ENCODE data around the gene NRL.
"Not testable (repeated sequence)": the region's sequence is repeated elsewhere in the genome, so short reads cannot be mapped to it uniquely, and the experiment has no call there.

Gene NRL

DNA sequence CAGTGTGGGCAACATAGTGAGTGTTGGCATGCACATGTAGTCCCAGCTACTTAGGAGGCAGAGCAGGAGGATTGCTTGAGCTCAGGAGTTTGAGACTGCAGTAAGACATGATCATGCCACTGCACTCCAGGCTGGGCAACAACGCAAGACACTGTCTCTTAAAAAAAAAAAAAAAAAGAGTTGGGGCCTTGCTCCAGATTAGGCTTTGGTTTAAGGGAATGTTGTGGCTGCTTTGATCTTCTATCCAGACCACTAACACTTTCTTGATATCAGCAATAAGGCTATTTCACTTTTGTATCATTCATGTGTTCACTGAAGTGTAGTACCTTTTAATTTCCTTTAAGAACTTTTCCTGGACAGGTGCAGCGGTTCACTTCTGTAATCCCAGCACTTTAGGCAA is 12.9 kb upstream of the NRL start:
- DNase-seq (ENCODE audit: low read depth in 3 of 3, low spot score in 1 of 3) = no peak

DNA sequence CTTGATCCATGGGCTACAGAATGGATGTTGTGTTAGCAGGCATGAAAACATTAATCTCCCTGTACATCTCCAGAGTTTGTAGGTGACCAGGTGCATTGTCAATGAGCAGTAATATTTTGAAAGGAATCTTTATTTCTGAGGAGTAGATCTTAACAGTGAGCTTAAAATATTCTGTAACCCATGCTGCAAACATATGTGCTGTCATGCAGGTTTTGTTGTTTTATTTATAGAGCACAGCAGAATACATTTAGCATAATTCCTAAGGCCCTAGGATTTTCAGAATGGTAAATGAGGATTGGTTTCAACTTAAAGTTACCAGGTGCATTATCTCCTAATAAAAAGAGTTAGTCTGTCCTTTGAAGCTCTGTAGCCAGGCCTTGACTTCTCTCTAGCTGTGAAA is 12.2 kb upstream of the NRL start:
- no peak for DNase-seq (ENCODE audit: low read depth in 3 of 3, low spot score in 1 of 3)

DNA sequence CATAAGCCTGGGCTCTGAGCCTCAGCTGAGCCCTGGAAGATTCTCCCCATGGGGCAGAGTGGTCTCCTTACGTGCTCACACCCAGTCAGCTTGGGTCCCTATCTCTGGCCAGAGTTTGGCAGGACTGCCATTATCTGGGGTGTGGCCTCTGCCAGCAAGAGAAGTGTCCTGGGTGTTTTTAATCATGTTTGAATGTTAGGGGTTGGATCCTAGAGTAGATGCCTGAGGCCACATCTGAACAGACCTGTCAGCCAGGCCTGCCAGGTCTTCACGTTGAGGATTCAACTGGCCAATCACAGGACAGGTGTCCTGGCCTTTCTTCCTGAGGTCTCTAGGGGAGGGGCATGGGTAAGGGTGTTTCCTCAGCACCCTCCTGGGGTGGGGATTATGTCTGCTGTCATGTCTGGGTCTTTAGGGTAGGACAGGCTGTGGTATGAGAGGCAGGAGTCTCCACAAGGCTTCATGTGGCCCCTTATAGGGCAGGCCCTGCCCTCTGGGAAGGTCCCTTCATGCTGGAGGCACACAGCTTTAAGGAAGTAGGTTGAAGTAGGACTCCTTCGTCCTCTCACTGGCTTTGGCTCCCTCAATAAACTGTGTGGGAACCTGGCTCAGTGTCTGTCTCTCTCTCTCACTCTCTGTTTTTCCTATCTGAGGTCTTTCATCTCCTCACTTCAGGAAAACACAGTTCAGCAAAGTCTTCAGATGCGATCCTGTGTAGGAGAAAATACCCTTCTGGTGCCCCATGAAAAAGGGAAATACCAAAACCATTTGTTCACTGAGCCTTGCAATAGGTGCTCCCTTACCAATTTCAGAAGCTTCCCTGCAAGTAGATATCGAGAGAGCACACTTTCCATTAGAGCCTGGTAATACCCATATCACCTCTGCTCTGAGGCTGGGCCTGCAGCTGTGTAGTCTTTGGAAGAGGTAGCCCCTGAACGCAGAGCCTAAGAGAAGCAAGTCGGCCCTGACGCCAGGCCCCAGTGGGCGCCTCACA is 9.0 kb upstream of the NRL start:
- no peak for DNase-seq (ENCODE audit: low read depth in 3 of 3, low spot score in 1 of 3)

DNA sequence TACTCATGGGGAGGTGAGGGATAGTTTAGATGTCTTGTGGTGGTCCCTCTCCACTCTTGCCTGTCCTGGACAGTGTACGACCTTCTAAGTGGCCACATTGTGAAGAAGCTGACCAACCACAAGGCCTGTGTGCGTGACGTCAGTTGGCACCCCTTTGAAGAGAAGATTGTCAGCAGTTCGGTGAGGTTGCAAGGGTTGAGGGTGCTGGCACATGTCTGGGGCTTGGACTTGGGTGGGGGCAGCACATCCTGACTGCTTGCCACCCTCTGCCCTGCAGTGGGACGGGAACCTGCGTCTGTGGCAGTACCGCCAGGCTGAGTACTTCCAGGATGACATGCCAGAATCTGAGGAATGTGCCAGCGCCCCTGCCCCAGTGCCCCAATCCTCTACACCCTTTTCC is 8.1 kb upstream of the NRL start:
- no peak for DNase-seq (ENCODE audit: low read depth in 3 of 3, low spot score in 1 of 3)

DNA sequence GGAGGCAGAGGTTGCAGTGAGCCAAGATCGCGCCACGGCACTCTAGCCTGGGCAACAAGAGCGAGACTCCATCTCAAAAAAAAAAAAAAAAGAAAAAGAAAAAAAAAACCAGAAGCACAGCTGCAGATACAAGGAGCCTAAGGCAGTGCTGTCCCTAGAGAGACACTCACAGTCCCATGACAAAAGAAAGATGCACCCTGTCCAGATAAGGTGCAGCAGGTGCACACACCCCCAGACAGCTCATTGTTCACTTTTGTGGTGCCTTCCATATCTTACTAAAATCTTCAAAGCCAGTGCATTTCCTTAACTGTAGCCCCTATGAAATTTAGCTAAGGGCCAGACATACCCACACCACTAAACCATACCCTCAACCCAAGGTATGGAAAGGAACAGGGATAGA is 7.7 kb upstream of the NRL start:
- DNase-seq (ENCODE audit: low read depth in 3 of 3, low spot score in 1 of 3) = no peak

DNA sequence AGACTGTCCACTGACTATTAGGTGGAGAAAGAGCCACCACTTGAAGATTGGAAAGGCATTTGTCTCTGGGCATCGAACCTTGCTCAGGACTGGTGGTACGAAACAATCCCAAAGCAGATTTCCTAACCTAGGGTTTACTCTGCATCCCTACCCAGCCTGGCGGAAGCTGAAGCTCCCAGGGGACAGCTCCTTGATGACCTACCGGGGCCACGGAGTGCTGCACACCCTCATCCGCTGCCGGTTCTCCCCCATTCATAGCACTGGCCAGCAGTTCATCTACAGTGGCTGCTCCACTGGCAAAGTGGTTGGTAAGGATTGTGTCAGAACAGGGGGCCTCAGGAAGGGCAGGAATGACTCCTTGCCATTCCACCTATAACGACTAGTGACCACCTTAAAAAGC is 6.5 kb upstream of the NRL start:
- DNase-seq (ENCODE audit: low read depth in 3 of 3, low spot score in 1 of 3) = no peak

DNA sequence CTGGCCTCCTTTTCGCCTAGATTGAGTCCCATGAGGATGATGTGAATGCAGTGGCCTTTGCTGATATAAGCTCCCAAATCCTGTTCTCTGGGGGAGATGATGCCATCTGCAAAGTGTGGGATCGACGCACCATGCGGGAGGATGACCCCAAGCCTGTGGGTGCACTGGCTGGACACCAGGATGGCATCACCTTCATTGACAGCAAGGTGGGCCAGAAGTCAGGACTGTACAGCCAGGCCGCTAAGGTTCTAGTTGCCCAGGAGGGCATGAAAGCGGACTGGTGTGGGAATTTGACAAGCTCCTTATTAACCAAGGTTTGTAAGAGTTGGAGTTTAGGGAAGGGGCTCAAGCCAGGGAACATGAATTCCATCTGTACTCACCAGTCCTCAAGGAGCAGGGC is 4.9 kb upstream of the NRL start:
- DNase-seq (ENCODE audit: low read depth in 3 of 3, low spot score in 1 of 3) = no peak

DNA sequence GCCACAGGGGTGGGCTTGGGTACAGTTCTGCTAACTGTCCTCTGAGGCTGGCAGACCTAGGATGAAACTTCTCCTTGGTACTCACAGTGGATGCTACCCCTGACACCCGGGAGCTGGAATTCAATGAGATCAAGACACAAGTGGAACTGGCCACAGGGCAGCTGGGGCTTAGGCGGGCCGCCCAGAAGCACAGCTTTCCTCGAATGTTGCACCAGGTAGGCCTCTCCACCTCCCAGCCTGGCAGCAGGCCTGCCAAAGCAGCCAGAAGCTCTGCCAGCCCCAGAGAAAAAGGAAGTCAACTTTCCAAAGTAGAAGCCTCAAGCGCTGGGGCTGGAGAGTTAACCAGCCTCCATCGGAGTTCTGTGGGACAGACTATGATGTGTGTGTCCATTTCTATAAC is 2.4 kb upstream of the NRL start:
- no peak for DNase-seq (ENCODE audit: low read depth in 3 of 3, low spot score in 1 of 3)

DNA sequence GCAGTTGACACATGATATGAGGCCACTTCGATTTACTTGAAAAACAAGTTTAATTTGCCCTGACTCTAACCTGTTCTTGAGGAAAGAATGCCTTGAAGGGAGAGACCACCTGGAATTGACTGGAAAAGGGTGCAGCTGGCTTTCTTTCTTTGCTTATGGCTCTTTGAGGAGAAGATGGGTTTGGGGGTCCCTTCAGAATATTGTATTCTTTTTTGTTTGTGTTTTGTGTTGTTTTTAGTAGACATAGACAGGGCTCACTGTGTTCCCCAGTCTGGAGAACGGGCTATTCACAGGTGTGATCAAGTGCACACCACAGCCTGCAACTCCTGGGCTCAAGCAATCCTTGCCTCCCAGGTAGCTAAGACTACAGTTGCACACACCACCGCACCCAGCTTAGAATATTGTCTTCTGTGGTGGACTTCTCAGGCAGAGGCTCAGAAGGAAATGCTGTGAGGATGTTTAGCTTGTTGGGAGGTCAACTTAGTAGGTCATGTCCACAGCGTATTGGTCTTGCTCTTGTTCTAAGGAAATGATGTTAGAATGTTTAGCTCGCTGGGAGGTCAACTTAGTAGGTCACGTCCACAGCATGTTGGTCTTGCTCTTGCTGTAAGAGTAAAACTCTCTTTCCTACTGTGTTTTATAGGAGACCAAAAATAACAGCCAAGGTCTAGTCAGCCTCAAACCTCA is 1.5 kb upstream of the NRL start:
- DNase-seq (ENCODE audit: low read depth in 3 of 3, low spot score in 1 of 3) = no peak

DNA sequence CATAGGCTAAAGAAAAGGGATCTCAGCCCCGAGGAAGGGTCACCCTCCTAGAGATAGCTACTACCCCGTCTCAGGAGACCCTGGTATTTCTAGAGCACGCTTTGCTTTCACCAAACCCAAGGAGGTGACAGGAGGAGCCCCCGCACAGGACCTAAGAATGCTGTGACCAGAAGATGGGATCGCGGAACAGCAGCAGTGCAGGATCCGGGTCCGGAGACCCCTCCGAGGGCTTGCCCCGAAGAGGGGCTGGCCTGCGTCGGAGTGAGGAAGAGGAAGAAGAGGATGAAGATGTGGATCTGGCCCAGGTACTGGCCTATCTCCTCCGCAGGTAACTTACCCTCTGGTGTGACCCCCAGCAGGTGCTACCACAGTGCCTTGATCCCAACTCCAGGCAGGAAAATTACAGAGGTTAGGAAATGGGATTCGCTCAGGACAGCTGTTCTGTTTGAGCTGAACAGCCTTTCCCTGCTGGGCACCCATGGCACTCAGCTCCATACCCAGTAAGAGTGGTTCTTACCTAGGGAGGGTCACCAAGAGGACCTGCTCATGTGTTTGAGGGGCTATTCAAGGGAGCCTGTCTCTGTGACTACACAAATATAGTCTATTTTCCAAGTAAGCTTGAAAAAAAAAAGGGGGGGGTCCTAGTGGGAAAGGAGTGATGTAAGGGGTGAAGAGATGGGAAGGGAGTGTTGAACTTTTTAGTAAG is 826 bp upstream of the NRL start:
- DNase-seq (ENCODE audit: low read depth in 3 of 3, low spot score in 1 of 3) = no peak

DNA sequence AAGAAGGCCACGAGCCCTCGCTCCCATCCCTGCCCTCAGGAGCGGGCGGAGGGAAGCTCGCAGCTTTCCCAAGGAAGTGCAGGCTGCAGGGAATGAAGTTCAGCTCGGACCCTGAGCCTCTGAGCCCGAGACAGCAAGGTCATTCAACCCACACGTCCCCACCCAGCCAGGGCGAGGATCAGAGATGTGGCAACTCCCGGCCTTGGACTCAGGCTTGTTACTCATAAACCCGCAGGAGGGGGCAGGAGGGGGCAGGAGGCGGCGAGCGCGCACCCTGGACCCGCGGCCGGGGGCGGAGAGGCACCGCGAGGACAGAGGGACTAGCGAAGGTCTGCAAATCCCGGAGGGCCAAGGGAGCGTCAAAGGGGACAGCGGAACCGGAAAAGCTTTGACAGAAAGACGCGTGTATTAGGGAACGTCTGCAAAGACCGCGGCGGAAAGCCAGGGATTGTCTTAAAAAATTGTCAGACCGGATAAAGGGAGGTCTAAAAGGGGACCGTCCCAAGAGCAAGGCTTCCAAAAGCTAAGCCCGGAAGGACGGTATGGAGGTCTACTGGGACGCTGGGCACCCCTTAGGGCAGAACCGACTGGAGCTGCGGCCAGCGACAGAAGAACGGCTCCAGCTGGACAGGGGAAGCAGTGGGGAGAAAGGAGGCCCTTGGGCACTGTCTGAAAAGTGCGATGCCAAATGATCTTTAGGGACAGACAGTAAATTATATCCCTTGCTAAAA is 783 bp downstream of the NRL start:
- peak; percentile 43 to 56 (median 43) for DNase-seq (ENCODE audit: low read depth in 3 of 3, low spot score in 1 of 3)

DNA sequence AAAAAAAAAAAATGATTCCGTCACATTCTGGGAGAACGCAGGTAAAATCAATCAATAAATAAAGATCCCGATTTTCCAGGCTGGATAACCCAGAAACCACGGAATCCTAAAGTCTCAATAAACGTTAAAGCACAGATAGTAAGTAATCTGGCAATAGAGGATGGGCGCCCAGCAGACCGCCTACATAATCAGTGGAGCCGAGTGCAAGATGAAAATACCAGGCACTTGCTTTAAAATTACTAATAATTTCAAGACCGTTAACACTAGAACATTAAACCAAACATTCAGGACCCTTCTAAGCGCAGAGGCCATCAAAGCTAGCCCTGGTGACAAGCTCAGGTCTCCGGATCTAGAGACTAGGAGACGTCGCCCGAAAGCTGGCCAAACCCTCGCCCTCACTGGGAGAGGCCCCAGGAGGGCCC is 1.4 kb downstream of the NRL start:
- no peak for DNase-seq (ENCODE audit: low read depth in 3 of 3, low spot score in 1 of 3)

DNA sequence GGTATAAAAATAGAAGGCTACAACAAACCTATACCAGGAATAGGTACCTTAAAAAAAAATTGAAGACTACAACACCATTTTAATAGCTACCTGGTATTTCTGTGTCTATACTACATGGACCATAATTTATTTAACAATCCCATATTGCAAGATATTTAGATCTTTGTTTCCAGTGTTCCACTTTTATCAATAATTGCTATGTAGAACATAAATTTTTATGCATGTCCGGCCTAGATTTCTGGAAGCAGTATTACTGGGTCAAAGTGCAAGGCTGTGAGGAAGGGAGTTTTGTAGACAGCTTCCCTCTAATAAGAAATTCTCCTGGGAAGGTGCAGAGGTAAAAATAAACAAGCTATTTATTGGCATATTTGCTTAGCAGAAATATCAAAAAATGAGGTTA is 4.2 kb downstream of the NRL start:
- DNase-seq (ENCODE audit: low read depth in 3 of 3, low spot score in 1 of 3) = no peak

DNA sequence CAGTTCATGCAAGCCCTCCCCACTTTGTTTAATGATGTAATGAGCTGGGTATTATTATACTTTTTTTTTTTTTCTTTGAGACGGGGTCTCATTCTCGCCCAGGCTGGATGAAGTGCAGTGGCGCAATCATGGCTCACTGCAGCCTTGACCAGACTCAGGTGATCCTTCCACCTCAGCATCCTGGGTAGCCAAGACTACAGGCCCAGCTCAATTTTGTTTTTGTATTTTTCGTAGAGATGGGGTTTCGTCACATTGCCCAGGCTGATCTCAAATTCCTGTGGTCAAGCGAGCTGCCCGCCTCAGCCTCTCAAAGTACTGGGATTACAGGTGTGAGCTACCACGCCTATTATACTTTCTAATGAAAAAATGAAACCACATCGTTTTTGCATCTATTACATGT is 4.7 kb downstream of the NRL start:
- no peak for DNase-seq (ENCODE audit: low read depth in 3 of 3, low spot score in 1 of 3)

DNA sequence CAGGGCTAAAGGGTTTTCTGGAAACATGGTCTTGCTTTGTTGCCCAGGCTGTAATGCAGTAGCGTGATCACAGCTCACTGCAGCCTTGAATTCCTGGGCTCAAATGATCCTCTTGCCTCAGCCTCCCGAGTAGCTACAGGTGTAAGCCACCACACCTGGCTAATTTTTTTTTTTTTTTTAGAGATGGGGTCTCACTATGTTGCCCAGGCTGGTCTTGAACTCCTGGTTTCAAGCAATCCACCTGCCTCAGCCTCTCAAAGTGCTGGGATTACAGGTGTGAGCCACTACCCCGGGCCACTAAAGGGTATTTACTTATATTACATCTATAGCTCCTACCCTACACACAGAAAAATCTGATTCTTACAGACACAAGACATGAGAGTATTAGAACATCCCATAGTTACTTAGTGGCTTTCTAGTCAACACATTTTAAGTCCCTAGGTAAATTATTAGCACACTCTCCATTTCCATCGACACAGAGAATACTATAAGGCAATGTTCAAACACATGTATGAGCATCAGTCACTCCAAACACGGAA is 6.3 kb downstream of the NRL start:
- no peak for DNase-seq (ENCODE audit: low read depth in 3 of 3, low spot score in 1 of 3)

DNA sequence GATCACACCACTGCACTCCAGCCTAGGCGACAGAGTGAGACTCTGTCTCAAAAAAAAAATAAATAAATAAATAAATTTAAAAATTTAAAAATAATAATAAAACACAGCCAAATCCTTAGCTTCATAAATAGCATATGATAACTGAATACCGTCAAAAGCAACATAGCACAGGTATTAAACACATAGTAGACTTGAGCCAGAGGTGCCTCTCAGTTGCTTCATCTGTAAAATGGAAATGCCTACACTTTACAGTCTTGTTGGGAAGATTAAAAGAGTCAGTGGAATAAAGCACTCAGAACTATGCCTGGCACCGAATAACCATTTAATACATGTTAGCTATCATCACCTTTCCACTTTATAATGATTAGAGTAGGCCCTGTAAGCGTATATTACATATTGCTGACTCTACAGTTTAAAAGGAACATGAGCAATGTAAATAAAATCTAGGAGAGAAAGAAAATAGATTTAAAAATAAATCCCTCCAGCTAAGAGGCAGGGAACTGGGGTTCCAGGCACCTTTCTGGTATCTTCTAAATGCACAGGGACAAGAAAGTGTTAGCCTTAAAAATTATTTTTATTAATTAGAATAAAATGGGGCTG is 8.0 kb downstream of the NRL start:
- no peak for DNase-seq (ENCODE audit: low read depth in 3 of 3, low spot score in 1 of 3)

DNA sequence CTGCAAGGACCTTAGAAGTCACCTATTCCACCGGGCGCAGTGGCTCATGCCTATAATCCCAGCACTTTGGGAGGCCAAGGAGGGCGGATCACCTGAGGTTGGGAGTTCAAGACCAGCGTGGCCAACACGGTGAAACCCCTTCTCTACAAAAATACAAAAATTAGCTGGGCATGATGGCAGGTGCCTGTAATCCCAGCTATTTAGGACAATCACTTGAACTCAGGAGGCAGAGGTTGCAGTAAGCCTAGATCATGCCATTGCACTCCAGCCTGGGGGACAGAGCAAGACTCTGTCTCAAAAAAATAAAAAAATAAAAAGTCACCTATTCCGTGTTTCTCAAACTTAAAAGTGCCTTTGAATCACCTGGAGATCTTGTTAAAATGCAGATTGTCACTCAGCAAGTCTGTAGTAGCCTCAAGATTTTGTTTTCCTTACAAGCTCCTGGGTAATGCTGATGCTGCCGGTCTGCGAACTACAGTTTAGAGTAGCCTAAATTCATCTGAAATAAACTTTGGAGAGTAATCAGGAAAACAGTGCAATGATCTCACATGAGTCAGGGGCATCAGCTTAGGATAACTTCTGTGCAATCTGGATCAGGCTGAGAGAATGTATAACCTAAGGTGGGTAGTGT is 9.0 kb downstream of the NRL start:
- DNase-seq (ENCODE audit: low read depth in 3 of 3, low spot score in 1 of 3) = not testable (repeated sequence)

DNA sequence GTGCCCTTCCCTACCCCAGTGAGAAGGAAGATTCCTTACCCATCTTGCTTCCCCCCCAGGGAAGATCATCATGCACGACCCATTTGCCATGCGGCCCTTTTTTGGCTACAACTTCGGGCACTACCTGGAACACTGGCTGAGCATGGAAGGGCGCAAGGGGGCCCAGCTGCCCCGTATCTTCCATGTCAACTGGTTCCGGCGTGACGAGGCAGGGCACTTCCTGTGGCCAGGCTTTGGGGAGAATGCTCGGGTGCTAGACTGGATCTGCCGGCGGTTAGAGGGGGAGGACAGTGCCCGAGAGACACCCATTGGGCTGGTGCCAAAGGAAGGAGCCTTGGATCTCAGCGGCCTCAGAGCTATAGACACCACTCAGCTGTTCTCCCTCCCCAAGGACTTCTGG is 11.3 kb downstream of the NRL start:
- no peak for DNase-seq (ENCODE audit: low read depth in 3 of 3, low spot score in 1 of 3)

DNA sequence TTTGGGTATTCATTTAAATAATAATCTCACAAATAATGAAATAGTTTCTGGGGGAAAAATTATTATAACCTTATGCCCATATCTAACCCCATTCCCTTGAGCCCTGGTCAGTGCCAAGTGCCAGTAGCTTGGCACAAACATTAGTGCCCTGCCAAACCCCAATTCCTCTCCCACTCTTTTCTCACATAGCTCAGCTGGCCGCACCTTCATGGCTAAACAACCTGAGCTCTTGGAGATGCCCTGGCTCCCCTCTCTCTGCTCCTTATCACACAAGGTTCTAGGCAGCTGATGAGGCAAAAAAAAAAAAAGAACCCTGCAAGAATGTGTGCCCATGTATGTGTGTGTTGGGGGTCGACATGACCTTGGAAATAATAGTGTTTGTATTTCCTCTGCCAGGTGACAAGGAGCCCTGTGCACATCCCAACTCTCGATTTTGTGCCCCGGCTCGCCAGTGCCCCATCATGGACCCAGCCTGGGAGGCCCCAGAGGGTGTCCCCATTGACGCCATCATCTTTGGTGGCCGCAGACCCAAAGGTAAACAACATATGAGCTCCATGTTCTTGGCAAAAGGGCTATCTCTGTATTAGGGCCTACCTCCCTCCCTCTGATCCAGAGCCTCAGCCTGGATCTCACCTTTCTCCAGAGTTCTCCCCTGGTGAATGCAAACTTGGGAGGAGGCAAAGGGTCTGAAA is 12.2 kb downstream of the NRL start:
- no peak for DNase-seq (ENCODE audit: low read depth in 3 of 3, low spot score in 1 of 3)
